K562 (cell line): Measurements from ENCODE around the gene STOX1. TPM values are rescaled to one million over a fixed set of nuclear protein-coding genes. Genes with fewer than 3 reads are reported as not detected.

Experiments
- CAMTA2 ChIP-seq: fragments of 250-450 bp; sonication (Bioruptor Pico); conservative IDR thresholded peaks from 2 replicates; pipeline ENCODE4 v1.5.1; 2022
- EP400 ChIP-seq: fragments of 450-650 bp; IDR thresholded peaks from 2 replicates; pipeline ENCODE4 v1.6.1; 2017; ENCODE audit warnings: antibody characterized with exemption, mild to moderate bottlenecking, moderate library complexity
- HDGF ChIP-seq: fragments of 450-650 bp; IDR thresholded peaks from 2 replicates; pipeline ENCODE4 v1.6.1; 2016
- HMGN3 ChIP-seq: IDR thresholded peaks from 2 replicates; pipeline ENCODE4 v1.6.1; 2011; ENCODE audit warnings: borderline replicate concordance, low read depth, mild to moderate bottlenecking, mixed read lengths, low read length; ENCODE audit not compliant: insufficient read length; ENCODE audit errors: extremely low read depth
- MGA ChIP-seq: fragments of 450-650 bp; IDR thresholded peaks from 2 replicates; pipeline ENCODE4 v1.6.1; 2016; ENCODE audit warnings: mild to moderate bottlenecking, moderate library complexity
- PYGO2 ChIP-seq: fragments of 450-650 bp; IDR thresholded peaks from 2 replicates; pipeline ENCODE4 v1.6.1; 2016; ENCODE audit warnings: mild to moderate bottlenecking, missing genetic modification characterization, moderate library complexity, missing compliant biosample characterization
- RBM34 ChIP-seq: fragments of 200-400 bp; formaldehyde crosslinking; IDR thresholded peaks from 2 replicates; pipeline ENCODE4 v1.6.1; 2018; ENCODE audit warnings: low read length, borderline replicate concordance; ENCODE audit not compliant: insufficient read depth
- SAFB2 ChIP-seq: fragments of 200-400 bp; formaldehyde crosslinking; IDR thresholded peaks from 2 replicates; pipeline ENCODE4 v1.6.1; 2018; ENCODE audit warnings: borderline replicate concordance, low read length, low read depth, moderate library complexity; ENCODE audit not compliant: severe bottlenecking
- SMAD1 ChIP-seq: fragments of 150-350 bp; IDR thresholded peaks from 2 replicates; pipeline ENCODE4 v1.6.1; 2014; ENCODE audit warnings: low read length, low read depth; ENCODE audit not compliant: partially characterized antibody
- SRF ChIP-seq, 2 experiments: fragments of 250-450, 450-650 bp in 1 of 2; sonication (Bioruptor Pico) in 1 of 2; sonication (generic) in 1 of 2; formaldehyde crosslinking; IDR thresholded peaks; 2 replicates each; pipeline versions ENCODE4 v1.5.0 to v1.5.1; 2020 to 2022; ENCODE audit warnings: mild to moderate bottlenecking in 1 of 2, missing genetic modification reagents in 1 of 2
- ZNF41 ChIP-seq: fragments of 250-450 bp; sonication (Bioruptor Pico); conservative IDR thresholded peaks from 2 replicates; pipeline ENCODE4 v1.4.0; 2020; ENCODE audit warnings: mild to moderate bottlenecking
- polyA plus RNA-seq, 8 experiments: library from polyadenylated mRNA; depleted of rRNA in 4 of 8; stranded (reverse) in 5 of 8; unstranded in 3 of 8; fragments of >200 nt; fragmentation: Nextera tagmentation in 2 of 8; fragmentation: Illumina TruSeq in 1 of 8; extraction: Ambion mirVana in 2 of 8; extraction: Trizol in 1 of 8; gene quantifications; 2 replicates each; pipeline versions ENCODE4 v1.2.1 to v1.2.3, GENCODE V29; 2011 to 2014; ENCODE audit warnings: inconsistent platforms in 1 of 8, missing spikeins in 1 of 8
- total RNA-seq, 7 experiments: library from RNA; depleted of rRNA in 6 of 7; stranded (reverse); fragments of >200 nt in 6 of 7; fragmentation: Illumina TruSeq in 2 of 7; extraction: Trizol in 2 of 7; gene quantifications; 2 replicates each; pipeline versions ENCODE4 v1.2.1 to v1.2.3, GENCODE V29; 2011 to 2021; ENCODE audit warnings: low replicate concordance in 1 of 7
- TF ChIP-seq, protein P1 (sequence below), 2 experiments: fragments of 450-650 bp; IDR thresholded peaks; 2 replicates each; pipeline ENCODE4 v1.6.1; 2016

The STOX1 gene
- total and polyA plus RNA-seq, 9 of the 15 experiments (the other 6 are each of a cell fraction or from before 2014, with no cell fraction given), result 0.09 to 0.87 (median 0.29) TPM

DNA sequence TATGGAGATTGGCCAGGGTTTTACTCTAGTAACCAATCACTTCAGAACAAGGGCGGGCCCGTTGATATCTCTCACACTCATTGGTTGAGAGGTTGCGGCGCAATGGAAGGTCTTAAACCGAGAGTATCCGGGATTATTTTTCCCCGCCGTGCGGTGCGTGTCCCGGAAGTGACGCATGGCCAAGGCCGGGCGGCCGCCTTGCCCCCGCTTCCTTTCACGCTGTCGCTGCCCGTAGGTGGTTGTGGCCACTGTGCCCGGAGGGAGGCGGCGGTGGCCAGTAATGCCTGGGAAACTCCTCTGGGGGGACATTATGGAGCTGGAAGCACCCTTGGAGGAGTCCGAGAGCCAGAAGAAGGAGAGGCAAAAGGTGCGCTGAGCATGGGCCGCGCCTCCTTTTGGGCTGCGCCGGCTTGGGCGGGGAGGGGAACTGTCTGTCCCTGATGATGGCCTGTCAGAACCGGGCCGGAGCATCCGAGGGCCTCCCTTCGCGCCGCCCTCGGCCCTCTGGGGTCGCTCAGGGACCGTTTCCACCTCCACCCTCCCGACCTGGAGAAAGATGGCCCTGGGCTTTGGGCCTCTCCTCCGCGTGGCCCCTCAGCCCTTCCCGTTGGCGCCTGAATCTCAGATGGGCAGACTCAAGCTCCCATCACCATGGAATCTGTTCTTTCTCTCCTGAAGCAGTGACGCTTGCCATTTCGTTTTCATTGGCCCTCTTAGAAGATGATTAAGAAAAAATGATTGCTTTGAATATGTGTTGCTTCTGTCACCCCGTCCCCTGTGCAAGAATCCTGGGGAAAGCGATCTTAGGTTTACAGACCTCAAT lies 74.0 kb downstream of the STOX1 start, which contains the start of gene DDX50 (continued):
- TF ChIP-seq PYGO2 (tag) (no peak), SMAD1 (peak; percentile 20), MGA (no peak), CAMTA2 (CRISPR knock-in tag) (no peak), SRF (CRISPR knock-in tag; IDR thresholded peaks at IDR 0.05) (peak; percentile 40 to 42; a peak in 1 of 4 replicates), HDGF (no peak), ZNF41 (CRISPR knock-in tag) (no peak), SAFB2 (no peak), HMGN3 (peak; percentile 39), RBM34 (no peak), EP400 (peak; percentile 98)
- TF ChIP-seq, protein P1, sequence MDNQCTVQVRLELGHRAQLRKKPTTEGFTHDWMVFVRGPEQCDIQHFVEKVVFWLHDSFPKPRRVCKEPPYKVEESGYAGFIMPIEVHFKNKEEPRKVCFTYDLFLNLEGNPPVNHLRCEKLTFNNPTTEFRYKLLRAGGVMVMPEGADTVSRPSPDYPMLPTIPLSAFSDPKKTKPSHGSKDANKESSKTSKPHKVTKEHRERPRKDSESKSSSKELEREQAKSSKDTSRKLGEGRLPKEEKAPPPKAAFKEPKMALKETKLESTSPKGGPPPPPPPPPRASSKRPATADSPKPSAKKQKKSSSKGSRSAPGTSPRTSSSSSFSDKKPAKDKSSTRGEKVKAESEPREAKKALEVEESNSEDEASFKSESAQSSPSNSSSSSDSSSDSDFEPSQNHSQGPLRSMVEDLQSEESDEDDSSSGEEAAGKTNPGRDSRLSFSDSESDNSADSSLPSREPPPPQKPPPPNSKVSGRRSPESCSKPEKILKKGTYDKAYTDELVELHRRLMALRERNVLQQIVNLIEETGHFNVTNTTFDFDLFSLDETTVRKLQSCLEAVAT (IDR thresholded peaks at IDR 0.05), result 0 out of 4 replicates have a peak, but pooled peaks of 1 of the 2 experiments have one; percentile 33
